Loucy (cell line): ENCODE data around the gene MTMR12.

Experiments
- CTCF ChIP-seq: fragments of 200-600 bp; sonication (generic); conservative IDR thresholded peaks from 2 replicates; pipeline ENCODE4 v1.5.1; 2014; ENCODE audit warnings: mild to moderate bottlenecking, antibody characterized with exemption, low read length
- EZH2phosphoT487 ChIP-seq: fragments of 200-600 bp; IDR thresholded peaks from 2 replicates; pipeline ENCODE4 v1.6.1; 2018; ENCODE audit warnings: antibody characterized with exemption, mild to moderate bottlenecking, moderate library complexity, borderline replicate concordance

GRCh38 chr5:32322882-32323281 lies 10.1 kb upstream of the MTMR12 start:
- no peak for TF ChIP-seq CTCF
- TF ChIP-seq EZH2phosphoT487: no peak
